B cell (primary cell): ENCODE results near the gene U2AF2. TPM values are rescaled to one million over a fixed set of nuclear protein-coding genes. Genes with fewer than 3 reads are reported as not detected.

ENCODE experiments used
- ATAC-seq: fragments of 200-7000 bp; cut with Tn5 transposase; one replicate; pipeline ENCODE4 v1.10.0; 2021; ENCODE audit warnings: low read depth, mild to moderate bottlenecking, moderate number of reproducible peaks, moderate library complexity
- CTCF ChIA-PET: fragments of 350-600 bp; sonication (Branson Sonifier 250); formaldehyde crosslinking; loops from one replicate; lab custom pipeline; 2021; ENCODE audit warnings: antibody characterized with exemption, inconsistent platforms; lab: Charles Lee
- POLR2A ChIA-PET: fragments of 350-600 bp; sonication (Branson Sonifier 250); formaldehyde crosslinking; loops from one replicate; lab custom pipeline; 2021; ENCODE audit warnings: antibody characterized with exemption; lab: Charles Lee
- DNase-seq: peaks from one replicate; pipeline ENCODE4 v3.0.0; 2013
- H2AFZ ChIP-seq: 2 replicates; pipeline ENCODE4 v1.6.1; 2012; ENCODE audit warnings: mild to moderate bottlenecking, low read depth, low read length; ENCODE audit not compliant: insufficient read depth, poor library complexity, severe bottlenecking
- H3K27ac ChIP-seq, 2 donors: 1 replicate in 1 of 2; 2 replicates in 1 of 2; pipeline ENCODE4 v1.5.1; 2012 to 2013; ENCODE audit warnings: low read length in 2 of 2, mild to moderate bottlenecking in 2 of 2, moderate library complexity in 1 of 2
- H3K27me3 ChIP-seq, 4 experiments: fragments of 200-600 bp in 1 of 4; sonication (generic) in 1 of 4; replicated peaks in 1 of 4; 1 replicate in 2 of 4; 2 replicates in 2 of 4; pipeline versions ENCODE4 v1.6.1 to v1.7.0; 2013 to 2016; ENCODE audit warnings: low read length in 3 of 4, mild to moderate bottlenecking in 2 of 4, mixed read lengths in 1 of 4, moderate library complexity in 1 of 4; ENCODE audit not compliant: insufficient read depth in 4 of 4, control insufficient read depth in 3 of 4; ENCODE audit errors: control extremely low read depth in 1 of 4
- H3K36me3 ChIP-seq, 2 experiments: replicated peaks in 1 of 2; 1 replicate in 1 of 2; 2 replicates in 1 of 2; pipeline versions ENCODE4 v1.6.1 to v1.7.1; 2013; ENCODE audit warnings: low read length in 1 of 2; ENCODE audit not compliant: insufficient read depth in 2 of 2, control insufficient read depth in 1 of 2; ENCODE audit errors: control extremely low read depth in 1 of 2, extremely low read depth in 1 of 2
- H3K4me1 ChIP-seq, 2 donors: fragments of 200-600 bp in 1 of 2; sonication (generic) in 1 of 2; 1 replicate in 1 of 2; 2 replicates in 1 of 2; pipeline versions ENCODE4 v1.5.1 to v1.6.1; 2013 to 2017; ENCODE audit warnings: low read length in 2 of 2; ENCODE audit not compliant: control insufficient read depth in 2 of 2, insufficient read depth in 2 of 2
- H3K4me2 ChIP-seq: replicated peaks from 2 replicates; pipeline ENCODE3; 2012; ENCODE audit warnings: mild to moderate bottlenecking, low read depth, low read length; ENCODE audit not compliant: poor library complexity, severe bottlenecking
- H3K4me3 ChIP-seq, 5 experiments: fragments of 200-600 bp in 1 of 5; sonication (generic) in 1 of 5; 1 replicate in 3 of 5; 2 replicates in 2 of 5; pipeline versions ENCODE4 v1.5.1 to v1.7.0; 2011 to 2016; ENCODE audit warnings: low read length in 4 of 5, mild to moderate bottlenecking in 4 of 5, low read depth in 2 of 5, control low read depth in 1 of 5, moderate library complexity in 1 of 5; ENCODE audit not compliant: insufficient read depth in 1 of 5; ENCODE audit errors: control extremely low read depth in 1 of 5, extremely low read depth in 1 of 5
- H3K79me2 ChIP-seq: fragments of 200-600 bp; sonication (generic); one replicate; pipeline ENCODE4 v1.6.0; 2016; ENCODE audit warnings: low read length; ENCODE audit not compliant: control insufficient read depth, insufficient read depth
- H3K9ac ChIP-seq: fragments of 200-600 bp; sonication (generic); 2 replicates; pipeline ENCODE4 v1.6.1; 2017; ENCODE audit warnings: mild to moderate bottlenecking, low read length, moderate library complexity
- H3K9me3 ChIP-seq, 3 donors: one replicate each; pipeline versions ENCODE4 v1.6.1 to v1.7.1; 2013; ENCODE audit warnings: low read length in 2 of 3; ENCODE audit not compliant: control insufficient read depth in 2 of 3, insufficient read depth in 1 of 3; ENCODE audit errors: control extremely low read depth in 1 of 3
- H4K20me1 ChIP-seq: 2 replicates; pipeline ENCODE4 v1.6.0; 2012; ENCODE audit warnings: mild to moderate bottlenecking, low read length; ENCODE audit not compliant: insufficient read depth, control insufficient read depth, poor library complexity, severe bottlenecking
- H3K27ac Mint-ChIP-seq: one replicate; pipeline ENCODE4 v1.8.0; 2021; ENCODE audit warnings: mixed read lengths
- H3K27me3 Mint-ChIP-seq: one replicate; pipeline ENCODE4 v1.8.0; 2021; ENCODE audit warnings: mixed read lengths
- H3K4me1 Mint-ChIP-seq: one replicate; pipeline ENCODE4 v1.8.0; 2021; ENCODE audit warnings: mixed read lengths
- H3K4me3 Mint-ChIP-seq: one replicate; pipeline ENCODE4 v1.8.0; 2021; ENCODE audit warnings: mixed read lengths
- H3K9me3 Mint-ChIP-seq: one replicate; pipeline ENCODE4 v1.8.0; 2022; ENCODE audit warnings: mixed read lengths; ENCODE audit not compliant: insufficient read depth
- EZH2 ChIP-seq: IDR thresholded peaks from 2 replicates; pipeline ENCODE4 v1.6.1; 2012; ENCODE audit warnings: borderline replicate concordance, low read depth, mild to moderate bottlenecking, moderate library complexity, low read length; ENCODE audit not compliant: insufficient read depth, poor library complexity, severe bottlenecking
- WGBS: methylation state at CpG from one replicate; pipeline ENCODE4 v1.1.5; 2013; ENCODE audit warnings: missing lambda C conversion rate; ENCODE audit not compliant: insufficient coverage; 5-methylcytosine and 5-hydroxymethylcytosine counted together
- intact Hi-C: fragments of 100-400 bp; cut with micrococcal nuclease; formaldehyde crosslinking; loops from one replicate; pipeline ENCODE4 v1.10.0; 2022
- polyA plus RNA-seq: library from polyadenylated mRNA; depleted of rRNA; stranded (reverse); fragments of >200 nt; gene quantifications from 2 replicates; pipeline ENCODE4 v1.2.3, GENCODE V29; 2012
- total RNA-seq, 2 donors: library from RNA; stranded (reverse); fragments of 120-200 nt in 1 of 2; gene quantifications; 1 replicate in 1 of 2; 2 replicates in 1 of 2; pipeline versions ENCODE4 v1.2.3 to v1.2.4, GENCODE V29; 2013 to 2022
- TF ChIP-seq, protein P1 (sequence below): fragments of 200-600 bp; IDR thresholded peaks from one replicate; pipeline ENCODE4 v1.8.0; 2022; ENCODE audit warnings: antibody characterized with exemption, mild to moderate bottlenecking

U2AF2 gene
- total and polyA plus RNA-seq, 2 donors (not counting 1 experiment from before 2014, with no cell fraction given) = 275 to 300 TPM

DNA sequence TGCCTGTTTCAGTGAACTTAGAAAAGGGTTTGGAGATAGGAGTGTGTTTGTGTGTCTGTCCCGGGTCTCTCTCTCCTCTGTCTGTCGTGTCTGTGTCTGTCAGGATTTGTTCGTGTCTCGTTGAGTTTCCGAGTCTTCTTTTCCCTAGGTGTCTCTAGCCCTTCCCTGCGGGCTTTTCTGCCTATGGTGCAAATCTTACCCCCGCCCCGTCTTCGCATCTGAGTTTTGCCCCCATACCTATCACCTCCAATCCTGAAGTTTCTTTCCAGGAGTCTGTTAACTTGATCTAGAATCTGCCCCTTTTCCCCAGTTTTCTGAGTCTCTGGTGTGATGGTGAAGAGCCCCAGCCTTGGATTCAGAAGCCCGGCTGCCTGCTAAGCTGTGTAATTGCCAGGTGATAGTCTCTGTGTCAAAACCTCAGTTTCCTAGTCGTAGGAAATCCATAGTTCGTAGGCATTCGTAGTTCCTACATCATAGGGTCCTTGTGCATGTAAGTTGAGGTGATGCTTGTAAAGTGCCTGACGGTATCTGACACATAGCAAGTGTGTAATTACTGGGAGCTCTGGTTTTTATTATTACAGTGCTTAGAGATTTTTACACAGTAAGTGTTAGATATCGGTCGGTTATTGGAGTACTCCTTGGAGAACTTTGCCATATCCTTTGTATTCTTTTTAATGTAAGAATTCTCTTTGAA is 21.0 kb downstream of the U2AF2 start:
- H3K27me3 Mint-ChIP-seq = no peaks in the 10 kb centered on the region
- ATAC-seq = no peak
- peak overlapping the region; percentile 95 for H3K4me3 Mint-ChIP-seq
- H3K27me3 ChIP-seq = no peaks in the 10 kb centered on the region
- H2AFZ ChIP-seq = peak overlapping the region; percentile 70
- peaks cover 71% of the 10 kb centered on the region for H3K4me1 Mint-ChIP-seq
- H3K9ac ChIP-seq = peak overlapping the region; percentile 80
- H3K9me3 Mint-ChIP-seq = no peaks in the 10 kb centered on the region
- no peak for DNase-seq
- peak overlapping the region; percentile 82 for H3K4me2 ChIP-seq
- peaks cover 0 to 57% of the 10 kb centered on the region in 2 experiments for H3K36me3 ChIP-seq
- WGBS = 6% methylated on average over 11 of the region's 16 CpGs
- ChIA-PET POLR2A (interaction anchor here (0.8 to 1.4 kb wide), 4 partner anchors 21 to 396 kb away, joined by 3 to 4 read pairs (median 3); partner anchors contain the start of genes HSPBP1, KMT5C and U2AF2), CTCF (interaction anchor here (1.1 to 1.8 kb wide), 4 partner anchors 20 to 133 kb away, joined by 3 to 5 read pairs (median 4); no protein-coding TSS in a partner anchor)
- H3K4me1 ChIP-seq = peaks cover 50 to 60% of the 10 kb centered on the region in 2 donors
- H3K27ac ChIP-seq = peak overlapping the region; percentile 87 to 93
- H3K4me3 ChIP-seq = peak overlapping the region; percentile 64 to 93 (median 77)
- peak overlapping the region; percentile 91 for H3K27ac Mint-ChIP-seq
- H3K79me2 ChIP-seq = peaks cover 68% of the 10 kb centered on the region
- peaks cover 0 to 2% (median 0%) of the 10 kb centered on the region in 3 donors for H3K9me3 ChIP-seq
- H4K20me1 ChIP-seq = peaks cover 73% of the 10 kb centered on the region
- intact Hi-C loops = loop anchor here (1.0 to 5.0 kb wide), 4 partner anchors 22 to 1474 kb away; partner anchors contain the start of genes PPP1R12C, RPS9, ZNF580 and ZNF581
- no peak for TF ChIP-seq EZH2
- TF ChIP-seq, protein P1, sequence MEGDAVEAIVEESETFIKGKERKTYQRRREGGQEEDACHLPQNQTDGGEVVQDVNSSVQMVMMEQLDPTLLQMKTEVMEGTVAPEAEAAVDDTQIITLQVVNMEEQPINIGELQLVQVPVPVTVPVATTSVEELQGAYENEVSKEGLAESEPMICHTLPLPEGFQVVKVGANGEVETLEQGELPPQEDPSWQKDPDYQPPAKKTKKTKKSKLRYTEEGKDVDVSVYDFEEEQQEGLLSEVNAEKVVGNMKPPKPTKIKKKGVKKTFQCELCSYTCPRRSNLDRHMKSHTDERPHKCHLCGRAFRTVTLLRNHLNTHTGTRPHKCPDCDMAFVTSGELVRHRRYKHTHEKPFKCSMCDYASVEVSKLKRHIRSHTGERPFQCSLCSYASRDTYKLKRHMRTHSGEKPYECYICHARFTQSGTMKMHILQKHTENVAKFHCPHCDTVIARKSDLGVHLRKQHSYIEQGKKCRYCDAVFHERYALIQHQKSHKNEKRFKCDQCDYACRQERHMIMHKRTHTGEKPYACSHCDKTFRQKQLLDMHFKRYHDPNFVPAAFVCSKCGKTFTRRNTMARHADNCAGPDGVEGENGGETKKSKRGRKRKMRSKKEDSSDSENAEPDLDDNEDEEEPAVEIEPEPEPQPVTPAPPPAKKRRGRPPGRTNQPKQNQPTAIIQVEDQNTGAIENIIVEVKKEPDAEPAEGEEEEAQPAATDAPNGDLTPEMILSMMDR = no peak

DNA sequence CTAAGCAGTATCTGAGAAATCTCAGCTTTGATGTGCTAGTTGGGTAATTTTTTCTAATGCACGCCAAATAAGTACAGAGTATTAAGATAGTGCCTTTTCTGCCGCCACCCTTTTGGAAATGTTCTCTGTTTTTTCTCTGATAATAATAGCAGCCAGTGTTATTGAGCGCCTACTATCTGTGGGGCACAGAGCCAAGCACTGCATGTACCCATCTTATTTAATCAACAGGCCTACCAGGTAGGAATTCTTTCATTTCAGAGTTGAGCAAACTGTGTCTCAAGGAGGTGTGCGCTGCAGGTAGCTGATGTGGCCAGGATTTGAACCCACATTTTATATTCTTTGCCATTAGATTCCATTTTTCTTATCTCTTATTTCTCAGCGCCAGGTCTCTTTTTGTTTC is 21.5 kb downstream of the U2AF2 start:
- H3K4me3 ChIP-seq = peak overlapping the region in 3 of 5 experiments; percentile 64 to 93 (median 77)
- no peak for TF ChIP-seq EZH2
- TF ChIP-seq, protein P1 = no peak
- peak overlapping the region; percentile 80 for H3K9ac ChIP-seq
- Mint-ChIP-seq H3K27me3 (no peaks in the 10 kb centered on the region), H3K9me3 (no peaks in the 10 kb centered on the region), H3K4me3 (peak overlapping the region; percentile 95), H3K27ac (peak overlapping the region; percentile 70), H3K4me1 (peaks cover 68% of the 10 kb centered on the region)
- POLR2A ChIA-PET = interaction anchor here (0.8 to 1.4 kb wide), 4 partner anchors 21 to 396 kb away, joined by 3 to 4 read pairs (median 3); partner anchors contain the start of genes HSPBP1, KMT5C and U2AF2
- H3K36me3 ChIP-seq = peaks cover 0 to 59% of the 10 kb centered on the region in 2 experiments
- peak overlapping the region; percentile 82 for H3K4me2 ChIP-seq
- H3K79me2 ChIP-seq = peaks cover 69% of the 10 kb centered on the region
- no peak for DNase-seq
- intact Hi-C loops = loop anchor here (5.0 kb wide), 3 partner anchors 34 to 1474 kb away; partner anchors contain the start of genes PPP1R12C, RPS9, ZNF580 and ZNF581
- H4K20me1 ChIP-seq = peaks cover 73% of the 10 kb centered on the region
- 84% methylated on average over 4 of the region's 5 CpGs for WGBS
- CTCF ChIA-PET = interaction anchor here (1.1 to 1.8 kb wide), 5 partner anchors 20 to 132 kb away, joined by 3 to 5 read pairs (median 4); no protein-coding TSS in a partner anchor
- ATAC-seq = no peak
- peak overlapping the region; percentile 87 to 93 for H3K27ac ChIP-seq
- peaks cover 0 to 2% (median 0%) of the 10 kb centered on the region in 3 donors for H3K9me3 ChIP-seq
- peaks cover 50 to 65% of the 10 kb centered on the region in 2 donors for H3K4me1 ChIP-seq
- H3K27me3 ChIP-seq = no peaks in the 10 kb centered on the region
- no peak overlapping the region for H2AFZ ChIP-seq
